Sigmoid colon (tissue), 7 donors: ENCODE measurements around the gene OTOP2. TPM values are rescaled to one million over a fixed set of nuclear protein-coding genes. Genes with fewer than 3 reads are reported as not detected.
A peak's percentile ranks its signal among the peaks of the same experiment; 100 is the strongest.

Experiments
- DNase-seq: peaks from one replicate; pipeline ENCODE4 v3.0.0-alpha.2; 2019
- H3K27ac ChIP-seq, 4 donors: fragments of 200-600 bp; sonication (generic); one replicate each; pipeline ENCODE4 v1.5.1; 2016 to 2019; ENCODE audit warnings: mild to moderate bottlenecking in 1 of 4
- H3K27me3 ChIP-seq, 3 donors: fragments of 200-600 bp; sonication (generic); one replicate each; pipeline ENCODE4 v1.5.1; 2019; ENCODE audit warnings: mild to moderate bottlenecking in 1 of 3
- H3K36me3 ChIP-seq, 4 donors: fragments of 200-600 bp; sonication (generic); one replicate each; pipeline ENCODE4 v1.5.1; 2016 to 2019
- H3K4me1 ChIP-seq, 4 donors: fragments of 200-600 bp; sonication (generic); one replicate each; pipeline ENCODE4 v1.5.1; 2017 to 2019
- H3K4me3 ChIP-seq, 4 donors: fragments of 200-600 bp; sonication (generic); one replicate each; pipeline ENCODE4 v1.5.1; 2017 to 2019; ENCODE audit warnings: mild to moderate bottlenecking in 2 of 4, moderate library complexity in 1 of 4
- H3K9me3 ChIP-seq, 4 donors: fragments of 200-600 bp in 3 of 4; sonication (generic) in 3 of 4; one replicate each; pipeline versions ENCODE4 v1.5.1 to v1.6.1; 2013 to 2019
- EP300 ChIP-seq, 4 donors: sonication (generic); formaldehyde crosslinking; IDR thresholded peaks; one replicate each; pipeline ENCODE4 v1.6.1; 2017; ENCODE audit warnings: antibody characterized with exemption in 4 of 4
- POLR2A ChIP-seq, 2 donors: fragments of 450-650 bp; IDR thresholded peaks; one replicate each; pipeline ENCODE4 v1.6.1; 2016; ENCODE audit warnings: antibody characterized with exemption in 2 of 2, mild to moderate bottlenecking in 2 of 2, moderate library complexity in 2 of 2
- POLR2AphosphoS5 ChIP-seq, 4 donors: sonication (generic); formaldehyde crosslinking; IDR thresholded peaks; one replicate each; pipeline ENCODE4 v1.6.1; 2017; ENCODE audit warnings: antibody characterized with exemption in 4 of 4
- WGBS, 2 donors: extraction: QIAGEN DNeasy Blood & Tissue Kit; methylation state at CpG; one replicate each; pipeline ENCODE4 v1.1.7; 2013; 5-methylcytosine and 5-hydroxymethylcytosine counted together
- intact Hi-C: fragments of 100-400 bp; cut with DNase I; formaldehyde crosslinking; loops from one replicate; pipeline ENCODE4 v1.15.1; 2023
- polyA plus RNA-seq, 3 donors: library from polyadenylated mRNA; stranded (reverse); fragments of 200-250 nt; gene quantifications; one replicate each; pipeline ENCODE4 v1.2.3, GENCODE V29; 2013
- total RNA-seq, 4 donors: library from RNA; depleted of rRNA; stranded (reverse); fragments of >200 nt; gene quantifications; one replicate each; pipeline ENCODE4 v1.1.0, GENCODE V29; 2016
- TF ChIP-seq, protein P1 (sequence below), 4 experiments: fragments of 450-650 bp in 3 of 4; fragments of 200-600 bp in 1 of 4; IDR thresholded peaks; one replicate each; pipeline ENCODE4 v1.5.1; 2016 to 2019; ENCODE audit warnings: antibody characterized with exemption in 4 of 4, mild to moderate bottlenecking in 3 of 4, moderate library complexity in 2 of 4
- donor health status: healthy with polysubstance abuse.
- donor health status: Bipolar disorder and iron deficiency.
- donor health status: healthy.

OTOP2 gene
- total and polyA plus RNA-seq, 7 donors = 0.36 to 21.0 (median 4.8) TPM; not detected in 2

DNA sequence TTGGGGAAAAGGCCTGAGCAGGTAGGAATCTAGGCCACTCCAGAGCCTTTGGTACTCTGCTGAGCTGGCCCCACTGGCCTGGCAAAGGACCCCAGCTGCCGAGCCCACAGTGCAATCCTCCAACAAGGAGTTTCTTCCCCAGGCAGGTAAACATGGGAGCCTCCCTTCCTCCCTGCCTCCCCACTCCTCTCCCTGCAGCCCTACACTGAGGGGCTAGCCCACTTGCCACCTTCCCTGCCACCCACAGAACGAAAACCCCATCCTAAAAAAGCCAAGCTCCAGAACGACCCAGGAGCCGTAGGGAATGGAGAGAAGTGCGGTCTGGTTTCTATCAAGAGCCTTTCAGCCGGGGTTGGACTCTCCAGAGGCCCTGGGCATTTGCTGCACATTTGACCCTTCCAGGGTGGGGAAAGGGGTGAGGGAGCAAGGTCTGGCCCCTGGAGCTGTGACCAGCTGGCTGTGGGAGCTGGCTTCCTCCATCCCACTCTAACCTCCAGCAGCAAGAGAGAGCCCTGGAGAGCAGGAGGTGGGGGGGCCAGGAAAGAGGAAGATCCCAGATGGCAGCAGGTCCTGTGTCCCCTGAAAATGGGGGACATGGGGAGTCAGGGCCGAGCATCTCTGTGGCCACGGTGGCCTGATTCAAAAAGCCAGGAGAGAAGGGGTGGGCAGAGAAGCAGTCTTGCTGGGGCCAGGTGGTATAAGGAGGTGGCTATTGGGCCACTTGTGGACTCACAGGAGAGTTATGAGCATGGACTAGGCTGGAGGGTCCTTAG, 47.2 kb downstream of the OTOP2 start:
- Histone ChIP-seq H3K27ac (peak overlapping the region; percentile 12 to 52 (median 38)), H3K4me3 (peak overlapping the region in 3 of 4 donors; percentile 51 to 65 (median 61)), H3K27me3 (peaks cover 9 to 23% (median 23%) of the 10 kb centered on the region in 3 donors), H3K9me3 (no peaks in the 10 kb centered on the region), H3K4me1 (peaks cover 0 to 24% (median 22%) of the 10 kb centered on the region in 4 donors), H3K36me3 (no peaks in the 10 kb centered on the region)
- no peak for DNase-seq
- no peak for TF ChIP-seq POLR2A (IDR thresholded peaks at IDR 0.05)
- no peak for TF ChIP-seq EP300 (IDR thresholded peaks at IDR 0.05)
- no peak for TF ChIP-seq POLR2AphosphoS5 (IDR thresholded peaks at IDR 0.05)
- TF ChIP-seq, protein P1, sequence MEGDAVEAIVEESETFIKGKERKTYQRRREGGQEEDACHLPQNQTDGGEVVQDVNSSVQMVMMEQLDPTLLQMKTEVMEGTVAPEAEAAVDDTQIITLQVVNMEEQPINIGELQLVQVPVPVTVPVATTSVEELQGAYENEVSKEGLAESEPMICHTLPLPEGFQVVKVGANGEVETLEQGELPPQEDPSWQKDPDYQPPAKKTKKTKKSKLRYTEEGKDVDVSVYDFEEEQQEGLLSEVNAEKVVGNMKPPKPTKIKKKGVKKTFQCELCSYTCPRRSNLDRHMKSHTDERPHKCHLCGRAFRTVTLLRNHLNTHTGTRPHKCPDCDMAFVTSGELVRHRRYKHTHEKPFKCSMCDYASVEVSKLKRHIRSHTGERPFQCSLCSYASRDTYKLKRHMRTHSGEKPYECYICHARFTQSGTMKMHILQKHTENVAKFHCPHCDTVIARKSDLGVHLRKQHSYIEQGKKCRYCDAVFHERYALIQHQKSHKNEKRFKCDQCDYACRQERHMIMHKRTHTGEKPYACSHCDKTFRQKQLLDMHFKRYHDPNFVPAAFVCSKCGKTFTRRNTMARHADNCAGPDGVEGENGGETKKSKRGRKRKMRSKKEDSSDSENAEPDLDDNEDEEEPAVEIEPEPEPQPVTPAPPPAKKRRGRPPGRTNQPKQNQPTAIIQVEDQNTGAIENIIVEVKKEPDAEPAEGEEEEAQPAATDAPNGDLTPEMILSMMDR (IDR thresholded peaks at IDR 0.05) = no peak
- intact Hi-C loops = no loop called here
- 86 to 87% methylated on average over 8 of the region's 8 CpGs for WGBS, 2 donors

DNA sequence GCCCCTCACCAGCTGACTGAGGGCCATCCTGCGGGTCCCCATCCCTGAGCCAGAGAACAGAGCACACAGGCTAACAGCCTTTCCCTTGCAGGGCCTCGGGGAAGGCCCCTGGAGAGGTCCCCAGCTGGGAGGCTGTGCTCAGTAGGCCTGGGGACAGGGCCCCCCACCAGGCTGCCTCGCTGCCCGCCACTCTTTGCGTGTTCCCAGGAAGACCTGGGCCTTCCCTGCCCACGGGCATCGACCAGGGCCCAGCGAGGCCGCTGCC, 47.7 kb downstream of the OTOP2 start:
- DNase-seq = no peak
- H3K9me3 ChIP-seq = no peaks in the 10 kb centered on the region
- peaks cover 9 to 23% (median 23%) of the 10 kb centered on the region in 3 donors for H3K27me3 ChIP-seq
- WGBS, 2 donors = 11 to 29% methylated on average over 9 of the region's 9 CpGs
- H3K4me1 ChIP-seq = peaks cover 0 to 24% (median 22%) of the 10 kb centered on the region in 4 donors
- H3K36me3 ChIP-seq = no peaks in the 10 kb centered on the region
- H3K4me3 ChIP-seq = peak overlapping the region; percentile 51 to 65 (median 56)
- intact Hi-C loops = no loop called here
- no peak for TF ChIP-seq POLR2AphosphoS5 (IDR thresholded peaks at IDR 0.05)
- TF ChIP-seq EP300 (IDR thresholded peaks at IDR 0.05) = no peak
- no peak for TF ChIP-seq POLR2A (IDR thresholded peaks at IDR 0.05)
- TF ChIP-seq, protein P1 (IDR thresholded peaks at IDR 0.05) = no peak
- H3K27ac ChIP-seq = peak overlapping the region; percentile 28 to 61 (median 50)

DNA sequence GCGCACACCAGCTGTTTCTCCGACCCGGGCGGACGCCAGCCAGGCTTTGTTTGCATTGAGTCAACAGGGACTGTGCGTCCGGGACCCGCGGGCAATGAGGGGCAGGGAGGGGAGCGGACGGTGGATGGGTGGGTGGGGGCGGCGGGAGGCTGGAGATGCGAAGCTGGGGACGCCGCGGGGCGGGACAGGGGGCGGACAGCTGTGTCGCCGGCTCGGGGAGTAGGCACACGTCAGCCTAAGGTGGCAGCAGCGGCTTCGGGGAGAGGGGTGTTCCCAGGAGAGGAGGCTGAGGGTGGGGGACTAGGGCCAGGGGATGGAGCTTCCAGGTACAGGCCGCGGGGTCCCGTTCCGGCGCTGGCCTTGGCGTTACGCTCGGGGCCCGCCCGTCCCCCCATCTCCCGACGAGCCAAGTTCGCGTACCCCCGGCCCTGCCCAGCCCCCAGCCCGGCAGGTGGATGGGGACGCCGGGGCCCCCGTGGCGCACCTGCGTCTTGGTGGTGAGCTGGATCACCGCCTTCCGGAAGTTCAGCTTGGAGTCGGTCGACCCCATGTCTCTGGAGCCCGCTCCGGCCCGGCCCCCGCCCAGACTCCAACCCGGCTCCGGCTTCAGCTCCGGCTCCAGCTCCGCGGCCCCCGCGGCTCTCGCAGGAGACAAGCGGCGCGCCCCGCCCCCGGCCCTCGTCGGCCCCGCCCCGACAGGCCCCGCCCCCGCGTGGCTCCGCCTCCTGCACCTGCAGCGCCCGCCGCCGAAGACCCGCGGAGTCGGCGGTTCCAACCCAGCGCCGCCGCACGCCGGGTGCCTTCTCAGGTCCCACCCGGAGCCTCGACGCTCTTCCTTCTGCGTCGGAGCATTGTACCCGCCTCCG, 48.3 kb downstream of the OTOP2 start, which contains the start of gene HID1:
HID1 (minus strand) TSS at position 653 of the 866 bp plus-strand sequence; CDS start at position 550, 103 bp downstream.
- H3K9me3 ChIP-seq = no peaks in the 10 kb centered on the region
- H3K4me1 ChIP-seq = peaks cover 0 to 24% (median 22%) of the 10 kb centered on the region in 4 donors
- no peaks in the 10 kb centered on the region for H3K36me3 ChIP-seq
- WGBS, 2 donors = 1 to 3% methylated on average over 95 of the region's 95 CpGs
- intact Hi-C loops = no loop called here
- peak within 1 kb of the TSS; percentile 28 to 61 (median 50) for H3K27ac ChIP-seq
- H3K27me3 ChIP-seq = peaks cover 9 to 23% (median 23%) of the 10 kb centered on the region in 3 donors
- DNase-seq = no peak
- TF ChIP-seq POLR2AphosphoS5 (IDR thresholded peaks at IDR 0.05) = peak in 1 of 4 donors; percentile 10
- TF ChIP-seq EP300 (IDR thresholded peaks at IDR 0.05) = no peak
- peak within 1 kb of the TSS; percentile 51 to 65 (median 56) for H3K4me3 ChIP-seq

DNA sequence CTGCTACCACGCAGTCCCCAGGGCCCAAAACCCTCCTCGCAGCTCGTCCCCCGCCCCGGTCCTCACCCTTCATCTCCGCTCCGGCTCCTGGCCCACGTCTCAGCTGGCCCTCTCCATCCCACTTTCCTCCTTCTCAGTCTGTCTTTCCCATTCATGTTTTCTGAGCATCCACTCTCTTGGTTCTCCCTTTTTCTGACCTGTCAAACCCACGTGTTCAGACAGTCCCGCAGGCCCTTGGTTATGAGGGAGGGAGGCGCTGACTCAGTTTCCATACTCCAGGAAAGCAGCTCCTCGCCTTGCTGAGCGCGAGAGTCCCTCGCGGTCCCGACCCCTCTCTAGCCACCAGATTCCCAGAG, 48.9 kb downstream of the OTOP2 start:
- no peak for DNase-seq
- TF ChIP-seq EP300 (IDR thresholded peaks at IDR 0.05) (no peak), POLR2AphosphoS5 (IDR thresholded peaks at IDR 0.05) (no peak), POLR2A (IDR thresholded peaks at IDR 0.05) (no peak)
- TF ChIP-seq, protein P1 (IDR thresholded peaks at IDR 0.05) = no peak
- peak overlapping the region in 3 of 4 donors; percentile 51 to 65 (median 61) for H3K4me3 ChIP-seq
- WGBS, 2 donors = 20 to 28% methylated on average over 17 of the region's 17 CpGs
- peaks cover 0 to 24% (median 22%) of the 10 kb centered on the region in 4 donors for H3K4me1 ChIP-seq
- no peaks in the 10 kb centered on the region for H3K36me3 ChIP-seq
- peaks cover 9 to 23% (median 23%) of the 10 kb centered on the region in 3 donors for H3K27me3 ChIP-seq
- intact Hi-C loops = no loop called here
- no peaks in the 10 kb centered on the region for H3K9me3 ChIP-seq
- H3K27ac ChIP-seq = no peak overlapping the region

DNA sequence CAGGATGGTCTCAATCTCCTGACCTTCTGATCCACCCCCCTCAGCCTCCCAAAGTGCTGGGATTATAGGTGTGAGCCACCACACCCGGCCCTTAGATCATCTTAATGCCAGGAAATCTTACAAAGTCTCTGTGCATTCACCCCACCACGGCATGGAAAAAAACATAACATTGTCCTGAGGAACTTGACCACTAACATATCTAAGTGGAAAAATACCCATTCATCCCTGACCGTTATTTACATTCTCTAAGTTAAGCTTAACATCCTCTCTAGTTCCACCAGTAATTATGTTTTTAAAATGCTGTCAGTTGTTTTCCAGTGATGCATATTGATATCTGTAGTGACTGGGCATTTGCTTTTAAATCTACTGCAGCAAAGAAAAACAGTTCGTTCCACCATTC, 51.9 kb downstream of the OTOP2 start:
- 72 to 84% methylated on average over 4 of the region's 4 CpGs for WGBS, 2 donors

More for the DNA sequence above, 51.9 kb downstream of the OTOP2 start:
- H3K4me1 ChIP-seq = peaks cover 0 to 23% (median 21%) of the 10 kb centered on the region in 4 donors
- no peaks in the 10 kb centered on the region for H3K9me3 ChIP-seq
- H3K27ac ChIP-seq = no peak overlapping the region
- TF ChIP-seq EP300 (IDR thresholded peaks at IDR 0.05) (no peak), POLR2AphosphoS5 (IDR thresholded peaks at IDR 0.05) (no peak), POLR2A (IDR thresholded peaks at IDR 0.05) (no peak)
- TF ChIP-seq, protein P1 (IDR thresholded peaks at IDR 0.05) = no peak
- no peaks in the 10 kb centered on the region for H3K36me3 ChIP-seq
- intact Hi-C loops = no loop called here
- no peak overlapping the region for H3K4me3 ChIP-seq
- H3K27me3 ChIP-seq = peaks cover 9 to 21% (median 20%) of the 10 kb centered on the region in 3 donors
- no peak for DNase-seq
